ENCODE measurements around the gene HNRNPC.

Gene HNRNPC

GRCh38 chr14:21220874-21221477 lies 48.3 kb downstream of the HNRNPC start:
- no peak for TF ChIP-seq CTCF (IDR thresholded peaks at IDR 0.05)
- no peaks in the 10 kb centered on the region for H3K9me3 ChIP-seq
- no peak for DNase-seq
- H3K27ac ChIP-seq = no peak overlapping the region
- H3K4me3 ChIP-seq = no peak overlapping the region
- peaks cover 0 to 49% (median 8%) of the 10 kb centered on the region in 4 donors for H3K4me1 ChIP-seq
- intact Hi-C loops (cut with DNase I; ENCODE audit: low total_unique reads) = no loop called here
- H3K27me3 ChIP-seq = no peaks in the 10 kb centered on the region
- peaks cover 24 to 59% (median 47%) of the 10 kb centered on the region in 3 donors for H3K36me3 ChIP-seq

GRCh38 chr14:21219561-21220111 lies 49.6 kb downstream of the HNRNPC start:
- no peak overlapping the region for H3K4me3 ChIP-seq
- TF ChIP-seq CTCF (IDR thresholded peaks at IDR 0.05) = no peak
- peaks cover 15 to 56% (median 38%) of the 10 kb centered on the region in 3 donors for H3K36me3 ChIP-seq
- H3K9me3 ChIP-seq = no peaks in the 10 kb centered on the region
- no peaks in the 10 kb centered on the region for H3K27me3 ChIP-seq
- H3K4me1 ChIP-seq = peaks cover 0 to 49% (median 8%) of the 10 kb centered on the region in 4 donors
- DNase-seq = no peak
- no peak overlapping the region for H3K27ac ChIP-seq
- intact Hi-C loops (cut with DNase I; ENCODE audit: low total_unique reads) = no loop called here

GRCh38 chr14:21219120-21219519 lies 50.1 kb downstream of the HNRNPC start:
- Histone ChIP-seq H3K36me3 (peaks cover 18 to 52% (median 33%) of the 10 kb centered on the region in 3 donors), H3K4me1 (peaks cover 0 to 53% (median 8%) of the 10 kb centered on the region in 4 donors)
- intact Hi-C loops (cut with DNase I; ENCODE audit: low total_unique reads) = no loop called here

GRCh38 chr14:21215879-21216251 lies 53.4 kb downstream of the HNRNPC start:
- Histone ChIP-seq H3K4me1 (peaks cover 0 to 38% (median 5%) of the 10 kb centered on the region in 4 donors), H3K27ac (no peak overlapping the region), H3K4me3 (no peak overlapping the region), H3K27me3 (no peaks in the 10 kb centered on the region), H3K36me3 (peaks cover 40 to 62% (median 44%) of the 10 kb centered on the region in 3 donors), H3K9me3 (no peaks in the 10 kb centered on the region)
- DNase-seq = no peak
- TF ChIP-seq CTCF (IDR thresholded peaks at IDR 0.05) = no peak
- intact Hi-C loops (cut with DNase I; ENCODE audit: low total_unique reads) = no loop called here

More at GRCh38 chr14:21219120-21219519, 50.1 kb downstream of the HNRNPC start:
- TF ChIP-seq CTCF (IDR thresholded peaks at IDR 0.05) = no peak
- no peaks in the 10 kb centered on the region for H3K9me3 ChIP-seq
- H3K27ac ChIP-seq = no peak overlapping the region
- H3K4me3 ChIP-seq = no peak overlapping the region
- no peak for DNase-seq
- H3K27me3 ChIP-seq = no peaks in the 10 kb centered on the region

GRCh38 chr14:21215130-21215878 lies 53.9 kb downstream of the HNRNPC start:
- intact Hi-C loops (cut with DNase I; ENCODE audit: low total_unique reads) = no loop called here
- H3K4me3 ChIP-seq = no peak overlapping the region
- H3K27ac ChIP-seq = no peak overlapping the region
- no peak for DNase-seq
- TF ChIP-seq CTCF (IDR thresholded peaks at IDR 0.05) = no peak
- peaks cover 35 to 60% (median 38%) of the 10 kb centered on the region in 3 donors for H3K36me3 ChIP-seq
- H3K4me1 ChIP-seq = peaks cover 0 to 36% (median 5%) of the 10 kb centered on the region in 4 donors
- H3K27me3 ChIP-seq = no peaks in the 10 kb centered on the region
- H3K9me3 ChIP-seq = no peaks in the 10 kb centered on the region
